HG03135 (cell line): ENCODE data around the gene C14orf132.

Experiments used
- ATAC-seq: cut with Tn5 transposase; IDR thresholded peaks from one replicate; pipeline ENCODE4 v1.9.1; 2021; ENCODE audit warnings: mild to moderate bottlenecking, moderate library complexity; ENCODE audit not compliant: unreplicated experiment

C14orf132 gene

GRCh38 chr14:96039633-96040311, 610 bp downstream of the C14orf132 start:
- no peak for ATAC-seq

GRCh38 chr14:96040828-96041371, 1.7 kb downstream of the C14orf132 start:
- no peak for ATAC-seq

- no peak for ATAC-seq
These were observed 3.2 kb downstream of the C14orf132 start for GRCh38 chr14:96042248-96042930.

GRCh38 chr14:96046630-96047029, 7.5 kb downstream of the C14orf132 start:
- no peak for ATAC-seq

- ATAC-seq = no peak
These were observed 7.9 kb downstream of the C14orf132 start for GRCh38 chr14:96047101-96047500.

GRCh38 chr14:96049932-96050331, 10.8 kb downstream of the C14orf132 start:
- no peak for ATAC-seq

- ATAC-seq = no peak
These were observed 11.3 kb downstream of the C14orf132 start for GRCh38 chr14:96050482-96050881.

GRCh38 chr14:96051231-96051630, 12.1 kb downstream of the C14orf132 start:
- ATAC-seq = no peak

- no peak for ATAC-seq
These were observed 12.7 kb downstream of the C14orf132 start for GRCh38 chr14:96051642-96052540.

GRCh38 chr14:96052541-96053247, 13.5 kb downstream of the C14orf132 start:
- no peak for ATAC-seq

GRCh38 chr14:96053248-96053599, 14.1 kb downstream of the C14orf132 start:
- no peak for ATAC-seq

- ATAC-seq = no peak
These were observed 14.6 kb downstream of the C14orf132 start for GRCh38 chr14:96053600-96054381.

GRCh38 chr14:96054661-96055060, 15.5 kb downstream of the C14orf132 start:
- ATAC-seq = no peak

- no peak for ATAC-seq
These were observed 16.0 kb downstream of the C14orf132 start for GRCh38 chr14:96055065-96055752.

GRCh38 chr14:96055753-96056508, 16.8 kb downstream of the C14orf132 start:
- no peak for ATAC-seq

GRCh38 chr14:96056509-96057422, 17.6 kb downstream of the C14orf132 start:
- no peak for ATAC-seq

GRCh38 chr14:96057738-96058137, 18.6 kb downstream of the C14orf132 start:
- no peak for ATAC-seq
